Neuronal stem cell (in vitro differentiated cells): ENCODE results near the gene HSFX4.
A peak's percentile ranks its signal among the peaks of the same experiment; 100 is the strongest.

ENCODE experiments used
- DNase-seq: peaks from one replicate; pipeline ENCODE4 v3.0.0-alpha.2; 2013; ENCODE audit warnings: low spot score
- H2AFZ ChIP-seq: one replicate; pipeline ENCODE4 v1.6.1; 2013; ENCODE audit warnings: mild to moderate bottlenecking, low read length, inconsistent platforms
- H2AK5ac ChIP-seq: 2 replicates; pipeline ENCODE4 v1.6.1; 2013; ENCODE audit warnings: low read depth, mild to moderate bottlenecking, inconsistent platforms, low read length, moderate library complexity, mixed read lengths
- H2BK120ac ChIP-seq: 2 replicates; pipeline ENCODE4 v1.6.1; 2013; ENCODE audit warnings: low read depth, mild to moderate bottlenecking, inconsistent platforms, low read length, moderate library complexity, mixed read lengths
- H2BK12ac ChIP-seq: one replicate; pipeline ENCODE4 v1.6.1; 2013; ENCODE audit warnings: low read length, inconsistent platforms
- H2BK15ac ChIP-seq: 2 replicates; pipeline ENCODE4 v1.6.1; 2013; ENCODE audit warnings: mild to moderate bottlenecking, low read length, inconsistent platforms, mixed read lengths
- H2BK5ac ChIP-seq: one replicate; pipeline ENCODE4 v1.6.1; 2013; ENCODE audit warnings: inconsistent platforms, mild to moderate bottlenecking, low read length, moderate library complexity
- H3K14ac ChIP-seq: one replicate; pipeline ENCODE4 v1.6.1; 2013; ENCODE audit warnings: low read length, inconsistent platforms
- H3K18ac ChIP-seq: 2 replicates; pipeline ENCODE4 v1.6.1; 2013; ENCODE audit warnings: low read length, inconsistent platforms
- H3K23ac ChIP-seq: 2 replicates; pipeline ENCODE4 v1.6.1; 2013; ENCODE audit warnings: low read depth, mild to moderate bottlenecking, mixed read lengths, low read length, inconsistent platforms; ENCODE audit not compliant: poor library complexity
- H3K27ac ChIP-seq: replicated peaks from 3 replicates; pipeline ENCODE4 v1.5.1; 2013; ENCODE audit warnings: low read length, inconsistent platforms
- H3K27me3 ChIP-seq, 3 experiments: 2 replicates each; pipeline ENCODE4 v1.6.1; 2013; ENCODE audit warnings: low read length in 3 of 3, mild to moderate bottlenecking in 2 of 3, inconsistent platforms in 1 of 3, low read depth in 1 of 3, mixed read lengths in 1 of 3, moderate library complexity in 1 of 3; ENCODE audit not compliant: control insufficient read depth in 3 of 3, insufficient read depth in 3 of 3
- H3K36me3 ChIP-seq, 2 donors: replicated peaks in 1 of 2; 2 replicates each; pipeline ENCODE4 v1.6.1; 2013; ENCODE audit warnings: low read length in 2 of 2; ENCODE audit not compliant: control insufficient read depth in 2 of 2, insufficient read depth in 2 of 2
- H3K4ac ChIP-seq: 2 replicates; pipeline ENCODE4 v1.6.1; 2013; ENCODE audit warnings: inconsistent platforms, mild to moderate bottlenecking, low read length, moderate library complexity
- H3K4me1 ChIP-seq, 2 donors: 1 replicate in 1 of 2; 2 replicates in 1 of 2; pipeline ENCODE4 v1.6.1; 2013; ENCODE audit warnings: low read length in 2 of 2, low read depth in 1 of 2; ENCODE audit not compliant: control insufficient read depth in 2 of 2, insufficient read depth in 1 of 2
- H3K4me2 ChIP-seq: one replicate; pipeline ENCODE4 v1.6.1; 2013; ENCODE audit warnings: mild to moderate bottlenecking, low read length, inconsistent platforms; ENCODE audit not compliant: insufficient read depth, poor library complexity, severe bottlenecking
- H3K4me3 ChIP-seq, 2 donors: 2 replicates each; pipeline ENCODE4 v1.5.1; 2013; ENCODE audit warnings: low read length in 2 of 2, mild to moderate bottlenecking in 2 of 2, inconsistent platforms in 1 of 2, moderate library complexity in 1 of 2
- H3K79me1 ChIP-seq: one replicate; pipeline ENCODE4 v1.6.1; 2013; ENCODE audit warnings: low read depth, mild to moderate bottlenecking, inconsistent platforms, low read length, moderate library complexity
- H3K9ac ChIP-seq: one replicate; pipeline ENCODE4 v1.6.1; 2013; ENCODE audit warnings: mild to moderate bottlenecking, low read depth, low read length, inconsistent platforms; ENCODE audit not compliant: poor library complexity
- H3K9me3 ChIP-seq, 2 donors: replicated peaks in 1 of 2; 2 replicates each; pipeline versions ENCODE3 to v1.6.1; 2013; ENCODE audit warnings: low read length in 2 of 2, mild to moderate bottlenecking in 2 of 2, inconsistent platforms in 1 of 2, low read depth in 1 of 2, mixed read lengths in 1 of 2, moderate library complexity in 1 of 2; ENCODE audit not compliant: control insufficient read depth in 2 of 2, insufficient read depth in 1 of 2
- H4K8ac ChIP-seq: one replicate; pipeline ENCODE4 v1.6.1; 2013; ENCODE audit warnings: low read depth, mild to moderate bottlenecking, inconsistent platforms, low read length, moderate library complexity
- H4K91ac ChIP-seq: one replicate; pipeline ENCODE4 v1.6.1; 2013; ENCODE audit warnings: low read length, low read depth, mild to moderate bottlenecking, inconsistent platforms; ENCODE audit not compliant: poor library complexity
- WGBS, 2 donors: extraction: QIAGEN DNeasy Blood & Tissue Kit; methylation state at CpG; one replicate each; pipeline ENCODE4 v1.1.7; 2013; ENCODE audit warnings: missing lambda C conversion rate in 2 of 2, mixed read lengths in 1 of 2; ENCODE audit not compliant: insufficient read length in 2 of 2, insufficient replicate concordance in 1 of 2; ENCODE audit errors: extremely low coverage in 2 of 2; 5-methylcytosine and 5-hydroxymethylcytosine counted together

HSFX4 gene

DNA sequence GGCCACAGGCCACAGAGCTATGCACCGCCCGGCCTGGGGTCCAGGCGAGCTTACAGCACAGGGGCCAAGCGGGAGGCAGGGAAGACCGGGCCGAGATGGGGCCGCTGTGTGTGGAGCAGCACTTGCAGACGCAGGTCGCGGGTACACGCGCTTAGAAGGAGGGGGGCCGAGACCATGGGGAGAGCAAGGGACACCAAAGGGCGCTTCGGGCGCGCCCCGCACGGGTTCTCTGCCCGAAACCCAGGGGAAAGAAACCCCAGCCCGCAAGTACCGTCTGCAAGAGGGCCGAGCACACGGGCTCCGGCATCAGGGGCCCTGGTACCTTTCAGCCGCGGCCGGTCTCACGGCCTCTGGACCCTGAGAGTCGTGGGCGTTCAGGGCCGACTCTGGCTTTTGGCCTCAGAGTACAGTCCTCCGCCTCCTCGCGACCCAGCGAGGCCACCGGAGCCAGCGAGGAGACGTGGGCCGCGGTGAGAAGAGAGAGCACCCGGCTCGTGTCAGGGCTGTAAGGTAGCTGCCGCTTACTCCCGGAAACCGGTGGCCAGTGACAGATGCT lies 8.6 kb downstream of the HSFX4 start:
- Histone ChIP-seq H3K23ac (no peak overlapping the region), H3K27ac (peak overlapping the region; percentile 76), H2AK5ac (no peak overlapping the region), H3K27me3 (no peaks in the 10 kb centered on the region), H3K4me1 (peaks cover 0 to 3% of the 10 kb centered on the region in 2 donors), H2AFZ (peak overlapping the region; percentile 80), H2BK120ac (no peak overlapping the region), H3K14ac (peak overlapping the region; percentile 56), H3K79me1 (no peaks in the 10 kb centered on the region), H3K18ac (peak overlapping the region; percentile 89), H3K9me3 (no peaks in the 10 kb centered on the region), H3K36me3 (no peaks in the 10 kb centered on the region), H4K8ac (no peak overlapping the region), H4K91ac (no peak overlapping the region), H3K4me2 (peak overlapping the region; percentile 80), H2BK12ac (no peak overlapping the region), H3K4ac (no peak overlapping the region), H3K4me3 (peak overlapping the region; percentile 81 to 96), H3K9ac (peak overlapping the region; percentile 95), H2BK15ac (no peak overlapping the region), H2BK5ac (no peak overlapping the region)
- no CpG with 5 or more reads among the region's 46 CpGs for WGBS, 2 donors
- no peak for DNase-seq

DNA sequence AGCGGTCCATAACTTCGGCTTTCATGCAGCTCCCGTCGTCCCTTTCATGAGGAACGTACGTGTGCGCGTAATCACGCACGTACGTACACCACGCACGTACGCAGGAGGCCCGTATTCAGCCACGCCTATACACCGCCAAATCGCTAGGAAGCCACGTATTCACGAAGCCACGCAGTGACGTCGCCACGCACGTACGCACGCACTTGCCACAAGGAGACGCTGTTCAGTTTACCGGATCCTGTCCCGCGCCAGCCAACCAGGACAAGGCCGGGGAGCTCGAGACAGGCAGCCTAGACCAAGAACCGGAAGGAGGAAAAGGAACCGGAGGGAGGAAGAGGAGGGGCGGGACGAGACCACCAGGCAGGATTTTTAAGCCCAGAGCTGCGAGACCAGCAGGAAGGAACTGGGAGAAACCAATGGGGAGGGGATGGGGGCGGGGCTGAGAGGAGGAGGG lies 9.1 kb downstream of the HSFX4 start, which contains the start of gene EOLA2:
TSS of gene EOLA2 (minus strand) at position 65 of the 454 bp plus-strand sequence. CDS start 4,617 bp downstream, outside the sequence.
- peak; percentile 92 for DNase-seq
- peak within 1 kb of the TSS; percentile 89 for H3K18ac ChIP-seq
- H3K36me3 ChIP-seq, result no peaks in the 10 kb centered on the region
- no peak within 1 kb of the TSS for H3K23ac ChIP-seq
- no peaks in the 10 kb centered on the region for H3K79me1 ChIP-seq
- H3K27me3 ChIP-seq, result no peaks in the 10 kb centered on the region
- WGBS, 2 donors, result no CpG with 5 or more reads among the region's 39 CpGs
- peak within 1 kb of the TSS; percentile 90 for H3K27ac ChIP-seq
- no peaks in the 10 kb centered on the region for H3K9me3 ChIP-seq
- peak within 1 kb of the TSS; percentile 56 for H3K14ac ChIP-seq
- H3K9ac ChIP-seq, result peak within 1 kb of the TSS; percentile 95
- H4K91ac ChIP-seq, result no peak within 1 kb of the TSS
- H2BK5ac ChIP-seq, result no peak within 1 kb of the TSS
- peaks cover 0 to 3% of the 10 kb centered on the region in 2 donors for H3K4me1 ChIP-seq
- peak within 1 kb of the TSS; percentile 80 for H3K4me2 ChIP-seq
- H2BK15ac ChIP-seq, result no peak within 1 kb of the TSS
- H3K4me3 ChIP-seq, result peak within 1 kb of the TSS; percentile 81 to 96
- no peak within 1 kb of the TSS for H2BK12ac ChIP-seq
- H2AK5ac ChIP-seq, result no peak within 1 kb of the TSS
- no peak within 1 kb of the TSS for H4K8ac ChIP-seq
- peak within 1 kb of the TSS; percentile 80 for H2AFZ ChIP-seq
- H2BK120ac ChIP-seq, result no peak within 1 kb of the TSS
- no peak within 1 kb of the TSS for H3K4ac ChIP-seq

DNA sequence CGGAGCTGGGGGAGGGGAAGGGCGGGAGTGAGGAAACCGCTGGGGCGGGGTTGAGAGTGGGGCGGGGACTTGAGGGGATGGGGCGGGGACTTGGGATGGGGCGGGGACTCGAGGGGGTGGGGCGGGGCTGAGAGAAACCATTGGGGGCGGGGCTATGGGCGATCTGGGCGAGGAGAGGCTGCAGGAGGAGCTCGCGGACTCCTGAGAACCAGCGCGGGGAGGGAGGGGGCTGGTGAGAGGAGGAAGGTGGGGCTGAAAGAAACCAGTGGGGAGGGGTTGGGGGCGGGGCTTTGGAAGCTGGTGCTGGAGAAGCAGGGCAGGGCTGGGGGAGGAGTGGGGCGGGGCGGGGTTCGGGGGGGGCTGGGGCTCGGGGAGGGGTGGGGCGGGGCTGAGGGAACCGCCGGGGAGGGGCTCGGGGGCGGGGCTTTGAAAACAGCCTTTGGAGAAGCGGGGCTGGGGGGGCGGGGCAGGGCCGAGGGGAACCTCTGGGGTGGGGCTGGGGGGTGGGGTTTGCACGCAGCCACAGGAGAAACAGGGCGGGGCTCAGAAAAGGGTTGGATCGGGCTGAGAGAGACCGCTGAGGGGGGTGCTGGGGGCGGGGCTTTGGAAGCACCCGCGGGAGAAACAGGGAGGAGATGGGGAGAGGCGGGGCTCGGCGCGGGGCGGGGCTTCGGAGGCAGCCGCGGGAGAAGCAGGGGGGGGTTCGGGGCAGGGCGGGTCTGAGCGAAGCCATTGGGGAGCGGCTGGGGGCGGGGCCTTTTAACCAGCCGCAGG lies 9.7 kb downstream of the HSFX4 start:
- peak; percentile 83 for DNase-seq
- Histone ChIP-seq H3K4me1 (peaks cover 0 to 3% of the 10 kb centered on the region in 2 donors), H3K9me3 (no peaks in the 10 kb centered on the region), H3K9ac (no peak overlapping the region), H3K4ac (no peak overlapping the region), H2AK5ac (no peak overlapping the region), H2BK15ac (no peak overlapping the region), H3K4me3 (peak overlapping the region in 1 of 2 donors; percentile 81), H4K8ac (no peak overlapping the region), H3K18ac (no peak overlapping the region), H3K36me3 (no peaks in the 10 kb centered on the region), H3K14ac (no peak overlapping the region), H3K27me3 (no peaks in the 10 kb centered on the region), H3K27ac (peak overlapping the region; percentile 90), H2BK12ac (no peak overlapping the region), H3K4me2 (no peak overlapping the region), H4K91ac (no peak overlapping the region), H3K23ac (no peak overlapping the region), H2BK5ac (no peak overlapping the region), H3K79me1 (no peaks in the 10 kb centered on the region), H2AFZ (no peak overlapping the region), H2BK120ac (no peak overlapping the region)
- no CpG with 5 or more reads among the region's 50 CpGs for WGBS, 2 donors

GRCh38 chrX:149939655-149939904 lies 10.2 kb downstream of the HSFX4 start:
- Histone ChIP-seq H3K23ac (no peak overlapping the region), H3K18ac (peak overlapping the region; percentile 70), H3K36me3 (no peaks in the 10 kb centered on the region), H3K79me1 (no peaks in the 10 kb centered on the region), H3K4me1 (peaks cover 0 to 3% of the 10 kb centered on the region in 2 donors), H2BK120ac (no peak overlapping the region), H3K4me2 (peak overlapping the region; percentile 62), H4K8ac (no peak overlapping the region), H2AFZ (peak overlapping the region; percentile 87), H2BK15ac (no peak overlapping the region), H2BK12ac (no peak overlapping the region), H2BK5ac (peak overlapping the region; percentile 53), H4K91ac (no peak overlapping the region), H3K14ac (no peak overlapping the region), H3K27me3 (no peaks in the 10 kb centered on the region), H3K9me3 (no peaks in the 10 kb centered on the region), H3K27ac (peak overlapping the region; percentile 96), H2AK5ac (no peak overlapping the region), H3K4me3 (peak overlapping the region; percentile 62 to 87), H3K9ac (peak overlapping the region; percentile 30), H3K4ac (no peak overlapping the region)
- no CpG with 5 or more reads among the region's 17 CpGs for whole genome bisulfite sequencing, 2 donors
- no peak for DNase-seq
